ENCODE data around the gene SRA1.
"Not testable (repeated sequence)": the region's sequence is repeated elsewhere in the genome, so short reads cannot be mapped to it uniquely, and the experiment has no call there.

SRA1 gene

GRCh38 chr5:140587495-140587894 is 30.2 kb upstream of the SRA1 start:
- TF ChIP-seq POLR2AphosphoS5 (IDR thresholded peaks at IDR 0.05; ENCODE audit: low read depth) (no peak), SPI1 (IDR thresholded peaks at IDR 0.05; ENCODE audit: borderline replicate concordance, low read depth) (no peak), GABPA (IDR thresholded peaks at IDR 0.05; ENCODE audit: low read depth) (no peak), CTCF (IDR thresholded peaks at IDR 0.05; ENCODE audit: insufficient read depth, low read length) (no peak)
- TF ChIP-seq, protein P1, sequence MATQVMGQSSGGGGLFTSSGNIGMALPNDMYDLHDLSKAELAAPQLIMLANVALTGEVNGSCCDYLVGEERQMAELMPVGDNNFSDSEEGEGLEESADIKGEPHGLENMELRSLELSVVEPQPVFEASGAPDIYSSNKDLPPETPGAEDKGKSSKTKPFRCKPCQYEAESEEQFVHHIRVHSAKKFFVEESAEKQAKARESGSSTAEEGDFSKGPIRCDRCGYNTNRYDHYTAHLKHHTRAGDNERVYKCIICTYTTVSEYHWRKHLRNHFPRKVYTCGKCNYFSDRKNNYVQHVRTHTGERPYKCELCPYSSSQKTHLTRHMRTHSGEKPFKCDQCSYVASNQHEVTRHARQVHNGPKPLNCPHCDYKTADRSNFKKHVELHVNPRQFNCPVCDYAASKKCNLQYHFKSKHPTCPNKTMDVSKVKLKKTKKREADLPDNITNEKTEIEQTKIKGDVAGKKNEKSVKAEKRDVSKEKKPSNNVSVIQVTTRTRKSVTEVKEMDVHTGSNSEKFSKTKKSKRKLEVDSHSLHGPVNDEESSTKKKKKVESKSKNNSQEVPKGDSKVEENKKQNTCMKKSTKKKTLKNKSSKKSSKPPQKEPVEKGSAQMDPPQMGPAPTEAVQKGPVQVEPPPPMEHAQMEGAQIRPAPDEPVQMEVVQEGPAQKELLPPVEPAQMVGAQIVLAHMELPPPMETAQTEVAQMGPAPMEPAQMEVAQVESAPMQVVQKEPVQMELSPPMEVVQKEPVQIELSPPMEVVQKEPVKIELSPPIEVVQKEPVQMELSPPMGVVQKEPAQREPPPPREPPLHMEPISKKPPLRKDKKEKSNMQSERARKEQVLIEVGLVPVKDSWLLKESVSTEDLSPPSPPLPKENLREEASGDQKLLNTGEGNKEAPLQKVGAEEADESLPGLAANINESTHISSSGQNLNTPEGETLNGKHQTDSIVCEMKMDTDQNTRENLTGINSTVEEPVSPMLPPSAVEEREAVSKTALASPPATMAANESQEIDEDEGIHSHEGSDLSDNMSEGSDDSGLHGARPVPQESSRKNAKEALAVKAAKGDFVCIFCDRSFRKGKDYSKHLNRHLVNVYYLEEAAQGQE (IDR thresholded peaks at IDR 0.05; ENCODE audit: insufficient replicate concordance, low read depth) = no peak
- Histone ChIP-seq H3K27ac (replicated peaks) (no peak overlapping the region), H3K27me3 (ENCODE audit: insufficient read depth, poor library complexity, severe bottlenecking) (no peaks in the 10 kb centered on the region), H3K4me3 (replicated peaks; ENCODE audit: insufficient read depth, low read length) (no peak overlapping the region)
- no peak for DNase-seq (ENCODE audit: low read depth in 1 of 2, low spot score in 1 of 2)

DNA sequence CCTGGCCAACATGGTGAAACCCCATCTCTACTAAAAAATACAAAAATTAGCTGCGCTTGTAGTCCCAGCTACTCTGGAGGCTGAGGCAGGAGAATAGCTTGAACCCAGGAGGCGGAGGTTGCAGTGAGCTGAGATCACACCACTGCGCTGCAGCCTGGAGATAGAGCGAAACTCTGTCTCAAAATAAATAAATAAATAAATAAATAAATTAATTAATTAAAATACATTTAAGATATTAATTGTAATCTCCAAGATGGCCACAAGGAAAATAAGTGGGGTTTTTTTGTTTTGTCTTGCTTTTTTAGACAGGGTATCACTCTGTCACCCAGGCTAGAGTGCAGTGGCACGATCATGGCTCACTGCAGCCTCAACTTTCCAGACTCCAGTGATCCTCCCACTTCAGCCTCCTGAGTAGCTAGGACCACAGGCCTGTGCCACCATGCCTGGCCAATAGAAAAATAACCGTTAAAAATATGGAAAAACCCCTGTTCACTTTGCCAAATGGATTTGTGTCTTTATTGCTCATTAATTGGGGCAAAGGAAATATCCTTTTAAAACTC is 22.0 kb upstream of the SRA1 start:
- H3K4me3 ChIP-seq (replicated peaks; ENCODE audit: insufficient read depth, low read length); DNase-seq (ENCODE audit: low read depth in 1 of 2, low spot score in 1 of 2); H3K27me3 ChIP-seq (ENCODE audit: insufficient read depth, poor library complexity, severe bottlenecking); H3K27ac ChIP-seq (replicated peaks): not testable (repeated sequence)

- H3K27me3 ChIP-seq (ENCODE audit: insufficient read depth, poor library complexity, severe bottlenecking) = no peaks in the 10 kb centered on the region
- no peak for DNase-seq (ENCODE audit: low read depth in 1 of 2, low spot score in 1 of 2)
- no peak for TF ChIP-seq POLR2AphosphoS5 (IDR thresholded peaks at IDR 0.05; ENCODE audit: low read depth)
- TF ChIP-seq GABPA (IDR thresholded peaks at IDR 0.05; ENCODE audit: low read depth) = no peak
- TF ChIP-seq, protein P1 (IDR thresholded peaks at IDR 0.05; ENCODE audit: insufficient replicate concordance, low read depth) = no peak
- no peak for TF ChIP-seq SPI1 (IDR thresholded peaks at IDR 0.05; ENCODE audit: borderline replicate concordance, low read depth)
- TF ChIP-seq CTCF (IDR thresholded peaks at IDR 0.05; ENCODE audit: insufficient read depth, low read length) = no peak
- H3K27ac ChIP-seq (replicated peaks) = no peak overlapping the region
- no peak overlapping the region for H3K4me3 ChIP-seq (replicated peaks; ENCODE audit: insufficient read depth, low read length)
These were observed 19.5 kb upstream of the SRA1 start for GRCh38 chr5:140576776-140577201.

- TF ChIP-seq CTCF (IDR thresholded peaks at IDR 0.05; ENCODE audit: insufficient read depth, low read length) = peak; percentile 4
- TF ChIP-seq, protein P1 (IDR thresholded peaks at IDR 0.05; ENCODE audit: insufficient replicate concordance, low read depth) = no peak
- peak in 1 of 2 experiments; percentile 77 for DNase-seq (ENCODE audit: low read depth in 1 of 2, low spot score in 1 of 2)
- no peak overlapping the region for H3K4me3 ChIP-seq (replicated peaks; ENCODE audit: insufficient read depth, low read length)
- H3K27ac ChIP-seq (replicated peaks) = no peak overlapping the region
- H3K27me3 ChIP-seq (ENCODE audit: insufficient read depth, poor library complexity, severe bottlenecking) = no peaks in the 10 kb centered on the region
These were observed 18.0 kb upstream of the SRA1 start for GRCh38 chr5:140575309-140575708.

Measured in HL-60 (cell line).